Measurements from ENCODE around the gene CD2BP2. TPM values are rescaled to one million over a fixed set of nuclear protein-coding genes. Genes with fewer than 3 reads are reported as not detected.

Gene CD2BP2
- total and polyA plus RNA-seq, 9 of the 15 experiments (the other 6 are each of a cell fraction or from before 2014, with no cell fraction given), result 3.9 to 51.1 (median 32.8) TPM

DNA sequence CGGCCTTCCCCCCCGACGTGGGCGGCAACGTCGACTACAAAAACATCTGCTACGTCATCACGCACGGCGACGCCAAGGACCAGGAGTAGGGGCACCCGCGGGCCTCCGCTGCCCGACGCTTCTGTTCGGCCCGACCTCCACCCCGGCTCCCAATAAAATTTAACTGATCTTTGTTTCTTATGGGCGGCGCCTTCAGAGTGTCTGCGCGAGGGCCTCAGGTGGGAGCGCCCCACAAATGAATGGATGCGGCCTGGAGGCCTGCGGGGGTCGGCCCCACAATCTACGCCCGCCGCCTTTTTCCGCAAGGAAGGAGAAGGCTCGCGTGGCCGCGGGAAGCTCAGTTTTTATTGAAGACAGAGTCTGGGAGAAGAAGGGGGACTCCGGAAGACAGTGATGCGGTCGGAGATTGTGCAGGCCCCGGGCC is 22.7 kb upstream of the CD2BP2 start (continued):
- TF ChIP-seq KAT8 (IDR thresholded peaks at IDR 0.05; ENCODE audit: low read depth), result 0 out of 2 replicates have a peak, but pooled peaks have one; percentile 56
- TF ChIP-seq EGR1 (conservative IDR thresholded peaks at IDR 0.05), result peak; percentile 98
- TF ChIP-seq KLF13 (tag; IDR thresholded peaks at IDR 0.05; ENCODE audit: borderline replicate concordance, low read depth), result no peak
- no peak for TF ChIP-seq U2AF2 (optimal IDR thresholded peaks at IDR 0.05; ENCODE audit: low read depth, low read length)
- TF ChIP-seq, protein P1, sequence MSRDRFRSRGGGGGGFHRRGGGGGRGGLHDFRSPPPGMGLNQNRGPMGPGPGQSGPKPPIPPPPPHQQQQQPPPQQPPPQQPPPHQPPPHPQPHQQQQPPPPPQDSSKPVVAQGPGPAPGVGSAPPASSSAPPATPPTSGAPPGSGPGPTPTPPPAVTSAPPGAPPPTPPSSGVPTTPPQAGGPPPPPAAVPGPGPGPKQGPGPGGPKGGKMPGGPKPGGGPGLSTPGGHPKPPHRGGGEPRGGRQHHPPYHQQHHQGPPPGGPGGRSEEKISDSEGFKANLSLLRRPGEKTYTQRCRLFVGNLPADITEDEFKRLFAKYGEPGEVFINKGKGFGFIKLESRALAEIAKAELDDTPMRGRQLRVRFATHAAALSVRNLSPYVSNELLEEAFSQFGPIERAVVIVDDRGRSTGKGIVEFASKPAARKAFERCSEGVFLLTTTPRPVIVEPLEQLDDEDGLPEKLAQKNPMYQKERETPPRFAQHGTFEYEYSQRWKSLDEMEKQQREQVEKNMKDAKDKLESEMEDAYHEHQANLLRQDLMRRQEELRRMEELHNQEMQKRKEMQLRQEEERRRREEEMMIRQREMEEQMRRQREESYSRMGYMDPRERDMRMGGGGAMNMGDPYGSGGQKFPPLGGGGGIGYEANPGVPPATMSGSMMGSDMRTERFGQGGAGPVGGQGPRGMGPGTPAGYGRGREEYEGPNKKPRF (IDR thresholded peaks at IDR 0.05; ENCODE audit: low read depth, low read length), result no peak
- no peak for TF ChIP-seq ZSCAN32 (CRISPR knock-in tag; IDR thresholded peaks at IDR 0.05)
- TF ChIP-seq CC2D1A (IDR thresholded peaks at IDR 0.05), result peak; percentile 1; the same call in 1 of the 2 replicates
- TF ChIP-seq ZNF589 (CRISPR knock-in tag; IDR thresholded peaks at IDR 0.05; ENCODE audit: low read depth), result peak; percentile 89
- TF ChIP-seq TAF9B (IDR thresholded peaks at IDR 0.05; ENCODE audit: partially characterized antibody), result no peak
- peak; percentile 96 for TF ChIP-seq GMEB1 (CRISPR knock-in tag; IDR thresholded peaks at IDR 0.05)
- TF ChIP-seq NCOA6 (IDR thresholded peaks at IDR 0.05), result peak; percentile 91
- no peak for TF ChIP-seq ESRRB (CRISPR knock-in tag; IDR thresholded peaks at IDR 0.05; ENCODE audit: borderline replicate concordance)
- TF ChIP-seq E2F6 (IDR thresholded peaks at IDR 0.05; ENCODE audit: borderline replicate concordance in 1 of 2, extremely low read depth in 1 of 2, insufficient read depth in 1 of 2, insufficient read length in 1 of 2, low read depth in 1 of 2, low read length in 1 of 2, poor library complexity in 1 of 2, severe bottlenecking in 1 of 2), result peak in 1 of 2 experiments; percentile 37
- TF ChIP-seq ZNF384 (IDR thresholded peaks at IDR 0.05; ENCODE audit: low read depth, low read length), result no peak
- TF ChIP-seq, protein P2, sequence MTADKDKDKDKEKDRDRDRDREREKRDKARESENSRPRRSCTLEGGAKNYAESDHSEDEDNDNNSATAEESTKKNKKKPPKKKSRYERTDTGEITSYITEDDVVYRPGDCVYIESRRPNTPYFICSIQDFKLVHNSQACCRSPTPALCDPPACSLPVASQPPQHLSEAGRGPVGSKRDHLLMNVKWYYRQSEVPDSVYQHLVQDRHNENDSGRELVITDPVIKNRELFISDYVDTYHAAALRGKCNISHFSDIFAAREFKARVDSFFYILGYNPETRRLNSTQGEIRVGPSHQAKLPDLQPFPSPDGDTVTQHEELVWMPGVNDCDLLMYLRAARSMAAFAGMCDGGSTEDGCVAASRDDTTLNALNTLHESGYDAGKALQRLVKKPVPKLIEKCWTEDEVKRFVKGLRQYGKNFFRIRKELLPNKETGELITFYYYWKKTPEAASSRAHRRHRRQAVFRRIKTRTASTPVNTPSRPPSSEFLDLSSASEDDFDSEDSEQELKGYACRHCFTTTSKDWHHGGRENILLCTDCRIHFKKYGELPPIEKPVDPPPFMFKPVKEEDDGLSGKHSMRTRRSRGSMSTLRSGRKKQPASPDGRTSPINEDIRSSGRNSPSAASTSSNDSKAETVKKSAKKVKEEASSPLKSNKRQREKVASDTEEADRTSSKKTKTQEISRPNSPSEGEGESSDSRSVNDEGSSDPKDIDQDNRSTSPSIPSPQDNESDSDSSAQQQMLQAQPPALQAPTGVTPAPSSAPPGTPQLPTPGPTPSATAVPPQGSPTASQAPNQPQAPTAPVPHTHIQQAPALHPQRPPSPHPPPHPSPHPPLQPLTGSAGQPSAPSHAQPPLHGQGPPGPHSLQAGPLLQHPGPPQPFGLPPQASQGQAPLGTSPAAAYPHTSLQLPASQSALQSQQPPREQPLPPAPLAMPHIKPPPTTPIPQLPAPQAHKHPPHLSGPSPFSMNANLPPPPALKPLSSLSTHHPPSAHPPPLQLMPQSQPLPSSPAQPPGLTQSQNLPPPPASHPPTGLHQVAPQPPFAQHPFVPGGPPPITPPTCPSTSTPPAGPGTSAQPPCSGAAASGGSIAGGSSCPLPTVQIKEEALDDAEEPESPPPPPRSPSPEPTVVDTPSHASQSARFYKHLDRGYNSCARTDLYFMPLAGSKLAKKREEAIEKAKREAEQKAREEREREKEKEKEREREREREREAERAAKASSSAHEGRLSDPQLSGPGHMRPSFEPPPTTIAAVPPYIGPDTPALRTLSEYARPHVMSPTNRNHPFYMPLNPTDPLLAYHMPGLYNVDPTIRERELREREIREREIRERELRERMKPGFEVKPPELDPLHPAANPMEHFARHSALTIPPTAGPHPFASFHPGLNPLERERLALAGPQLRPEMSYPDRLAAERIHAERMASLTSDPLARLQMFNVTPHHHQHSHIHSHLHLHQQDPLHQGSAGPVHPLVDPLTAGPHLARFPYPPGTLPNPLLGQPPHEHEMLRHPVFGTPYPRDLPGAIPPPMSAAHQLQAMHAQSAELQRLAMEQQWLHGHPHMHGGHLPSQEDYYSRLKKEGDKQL (CRISPR knock-in tag; IDR thresholded peaks at IDR 0.05; ENCODE audit: borderline replicate concordance), result no peak
- TF ChIP-seq, protein P3, sequence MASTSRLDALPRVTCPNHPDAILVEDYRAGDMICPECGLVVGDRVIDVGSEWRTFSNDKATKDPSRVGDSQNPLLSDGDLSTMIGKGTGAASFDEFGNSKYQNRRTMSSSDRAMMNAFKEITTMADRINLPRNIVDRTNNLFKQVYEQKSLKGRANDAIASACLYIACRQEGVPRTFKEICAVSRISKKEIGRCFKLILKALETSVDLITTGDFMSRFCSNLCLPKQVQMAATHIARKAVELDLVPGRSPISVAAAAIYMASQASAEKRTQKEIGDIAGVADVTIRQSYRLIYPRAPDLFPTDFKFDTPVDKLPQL (IDR thresholded peaks at IDR 0.05; ENCODE audit: extremely low read depth, insufficient read length), result no peak
- TF ChIP-seq NFE2L1 (tag; IDR thresholded peaks at IDR 0.05; ENCODE audit: borderline replicate concordance, low read depth), result no peak
